HUES48 (cell line): ENCODE results near the gene ADCY6.

Source experiments
- H3K27ac ChIP-seq: one replicate; pipeline ENCODE4 v1.7.0; 2013; ENCODE audit warnings: low read depth, low read length, inconsistent platforms
- H3K27me3 ChIP-seq: 2 replicates; pipeline ENCODE4 v1.6.1; 2013; ENCODE audit warnings: mild to moderate bottlenecking, low read length; ENCODE audit not compliant: control insufficient read depth, insufficient read depth
- H3K36me3 ChIP-seq: 2 replicates; pipeline ENCODE4 v1.6.1; 2013; ENCODE audit warnings: low read length; ENCODE audit not compliant: control insufficient read depth, insufficient read depth
- H3K4me1 ChIP-seq: 2 replicates; pipeline ENCODE4 v1.6.1; 2013; ENCODE audit warnings: mild to moderate bottlenecking, low read length; ENCODE audit not compliant: control insufficient read depth, insufficient read depth
- H3K4me3 ChIP-seq: 2 replicates; pipeline ENCODE4 v1.5.1; 2013; ENCODE audit warnings: mild to moderate bottlenecking, low read depth, low read length
- H3K9ac ChIP-seq: 2 replicates; pipeline ENCODE4 v1.6.1; 2013; ENCODE audit warnings: mild to moderate bottlenecking, low read depth, low read length, moderate library complexity
- H3K9me3 ChIP-seq: 2 replicates; pipeline ENCODE4 v1.6.1; 2013; ENCODE audit warnings: low read length; ENCODE audit not compliant: control insufficient read depth, insufficient read depth

ADCY6 gene

DNA sequence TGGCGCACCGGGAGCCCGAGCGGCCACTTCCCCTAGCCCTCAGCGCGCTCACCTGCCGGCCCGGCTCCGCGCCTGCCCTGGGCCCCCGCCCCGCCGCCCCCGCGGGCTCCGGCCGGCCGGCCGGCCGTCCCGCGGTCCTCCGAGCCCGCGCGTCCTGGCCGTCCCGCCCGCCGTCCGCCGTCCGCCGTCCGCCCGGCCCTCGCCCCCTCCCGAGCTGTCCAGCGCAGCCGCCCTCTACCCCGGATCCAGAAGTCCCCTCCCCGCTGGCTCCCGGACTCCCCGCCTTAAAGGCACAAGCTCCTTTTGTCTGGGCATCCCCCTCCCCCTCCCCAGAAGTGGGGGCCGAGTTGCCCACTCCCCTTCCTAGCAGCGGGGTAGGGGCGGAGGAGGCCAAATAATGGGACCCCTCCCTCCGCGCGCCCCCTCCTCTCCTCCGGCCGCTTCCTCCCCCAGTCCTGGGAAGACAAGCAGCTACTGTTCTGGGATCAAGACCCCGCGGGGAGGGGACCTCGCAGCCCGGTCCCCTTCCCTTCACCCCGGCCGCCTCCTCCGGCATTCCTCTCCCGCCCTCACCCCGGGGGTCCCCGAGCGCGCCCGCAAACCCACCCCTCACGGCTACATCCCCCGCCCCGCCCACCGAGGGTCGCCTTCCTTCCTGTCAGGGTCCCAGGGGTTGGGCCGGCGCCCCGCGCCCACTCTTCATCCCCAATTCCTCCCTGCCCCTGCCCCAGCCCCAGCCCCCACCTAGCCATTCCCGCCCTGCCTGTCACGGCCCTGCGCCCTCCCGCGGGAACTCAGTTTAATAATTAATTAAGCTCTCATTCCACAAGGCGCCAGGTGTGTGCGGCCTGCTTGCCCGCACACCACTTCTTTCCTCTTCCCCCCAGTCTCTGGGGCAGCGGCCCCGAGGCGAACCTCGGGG, at the start of gene ADCY6:
TSS of gene ADCY6 (minus strand) at position 236 of the 922 bp plus-strand sequence. CDS start 5,655 bp downstream, outside the sequence.
- Histone ChIP-seq H3K4me3 (peak within 1 kb of the TSS; percentile 86), H3K9ac (0 out of 2 replicates have a peak within 1 kb of the TSS, but pooled peaks have one; percentile 31), H3K27ac (peak within 1 kb of the TSS; percentile 76)

DNA sequence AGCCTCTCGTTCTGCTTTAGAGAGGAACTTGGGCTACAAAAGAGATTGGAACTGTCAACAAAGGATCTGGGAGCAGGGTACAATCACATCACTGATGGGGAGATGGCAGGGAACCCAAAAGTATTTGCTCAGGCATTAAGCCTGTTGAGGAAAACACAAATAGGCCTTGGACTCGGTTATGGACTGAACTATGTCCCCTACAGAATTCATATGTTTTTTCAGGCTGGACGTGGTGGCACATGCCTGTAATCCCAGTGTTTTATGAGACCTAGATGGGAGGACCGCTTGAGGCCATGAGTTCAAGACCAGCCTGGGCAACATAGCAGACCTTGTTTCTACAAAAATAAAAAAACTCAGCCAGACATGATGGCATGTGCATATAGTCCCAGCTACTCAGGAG, 49.2 kb upstream of the ADCY6 start:
- Histone ChIP-seq H3K27me3 (no peaks in the 10 kb centered on the region), H3K4me1 (no peaks in the 10 kb centered on the region), H3K36me3 (peaks cover 76% of the 10 kb centered on the region), H3K9ac (no peak overlapping the region), H3K27ac (no peak overlapping the region), H3K4me3 (no peak overlapping the region), H3K9me3 (no peaks in the 10 kb centered on the region)

More for the DNA sequence above, at the start of gene ADCY6:
- H3K36me3 ChIP-seq, result no peaks in the 10 kb centered on the region
- H3K27me3 ChIP-seq, result no peaks in the 10 kb centered on the region
- H3K4me1 ChIP-seq, result peaks cover 14% of the 10 kb centered on the region
- no peaks in the 10 kb centered on the region for H3K9me3 ChIP-seq

DNA sequence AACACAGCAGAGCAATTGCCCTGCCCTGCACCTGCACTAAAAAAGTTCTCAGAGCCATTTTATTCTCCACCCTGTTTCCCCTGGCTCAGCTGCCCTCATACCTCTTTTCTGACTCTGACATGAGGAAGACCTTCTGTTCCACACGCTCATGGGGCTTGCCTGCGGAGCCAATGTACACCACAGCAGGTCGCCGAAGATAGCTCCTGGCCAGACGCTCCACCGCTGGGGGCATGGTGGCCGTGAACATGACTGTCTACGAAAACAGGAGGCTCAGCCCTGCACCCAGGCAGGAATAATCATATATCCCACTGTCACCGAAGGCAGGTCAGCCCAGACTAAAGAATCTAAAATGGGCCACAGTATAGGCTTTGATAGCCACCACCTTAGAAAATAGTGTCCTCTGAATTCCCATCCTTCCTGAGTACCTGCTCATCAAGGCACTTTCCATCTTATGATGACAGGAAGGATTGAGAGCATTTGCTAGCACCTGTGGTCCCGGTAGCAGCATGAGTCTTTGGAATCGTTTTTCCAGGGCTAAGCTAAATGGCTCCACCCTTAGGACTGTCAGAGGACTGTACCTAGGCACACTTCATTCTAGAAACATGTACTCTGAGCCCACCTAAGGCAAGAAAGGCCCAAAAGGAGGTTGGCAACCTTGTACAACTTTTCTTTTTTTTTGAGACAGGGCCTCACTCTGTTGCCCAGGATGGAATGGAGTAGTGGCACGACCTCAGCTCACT, 43.6 kb upstream of the ADCY6 start:
- H3K27me3 ChIP-seq, result no peaks in the 10 kb centered on the region
- no peak overlapping the region for H3K4me3 ChIP-seq
- H3K27ac ChIP-seq, result no peak overlapping the region
- no peak overlapping the region for H3K9ac ChIP-seq
- H3K4me1 ChIP-seq, result no peaks in the 10 kb centered on the region
- no peaks in the 10 kb centered on the region for H3K9me3 ChIP-seq
- peaks cover 98% of the 10 kb centered on the region for H3K36me3 ChIP-seq

DNA sequence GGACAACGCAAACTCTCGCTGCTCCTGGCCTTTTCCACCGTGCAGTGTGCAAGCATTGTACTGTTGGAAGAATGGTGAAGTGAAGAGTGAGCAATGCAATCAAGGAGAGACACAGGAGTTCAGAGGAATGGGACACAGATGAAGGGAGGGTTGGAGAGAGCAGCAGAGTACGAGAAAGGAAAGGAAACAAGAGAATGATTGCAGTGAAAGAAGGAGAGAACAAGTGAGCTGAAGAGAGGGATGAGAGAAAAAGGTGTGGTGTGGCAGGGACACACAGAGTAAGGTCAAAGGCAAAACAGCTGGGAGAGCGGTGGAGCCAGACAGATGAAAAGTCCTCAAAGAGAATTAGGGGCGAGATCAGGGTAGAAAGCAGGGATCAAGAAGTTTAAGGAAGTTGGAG, 42.4 kb upstream of the ADCY6 start:
- H3K36me3 ChIP-seq, result peaks cover 92% of the 10 kb centered on the region

DNA sequence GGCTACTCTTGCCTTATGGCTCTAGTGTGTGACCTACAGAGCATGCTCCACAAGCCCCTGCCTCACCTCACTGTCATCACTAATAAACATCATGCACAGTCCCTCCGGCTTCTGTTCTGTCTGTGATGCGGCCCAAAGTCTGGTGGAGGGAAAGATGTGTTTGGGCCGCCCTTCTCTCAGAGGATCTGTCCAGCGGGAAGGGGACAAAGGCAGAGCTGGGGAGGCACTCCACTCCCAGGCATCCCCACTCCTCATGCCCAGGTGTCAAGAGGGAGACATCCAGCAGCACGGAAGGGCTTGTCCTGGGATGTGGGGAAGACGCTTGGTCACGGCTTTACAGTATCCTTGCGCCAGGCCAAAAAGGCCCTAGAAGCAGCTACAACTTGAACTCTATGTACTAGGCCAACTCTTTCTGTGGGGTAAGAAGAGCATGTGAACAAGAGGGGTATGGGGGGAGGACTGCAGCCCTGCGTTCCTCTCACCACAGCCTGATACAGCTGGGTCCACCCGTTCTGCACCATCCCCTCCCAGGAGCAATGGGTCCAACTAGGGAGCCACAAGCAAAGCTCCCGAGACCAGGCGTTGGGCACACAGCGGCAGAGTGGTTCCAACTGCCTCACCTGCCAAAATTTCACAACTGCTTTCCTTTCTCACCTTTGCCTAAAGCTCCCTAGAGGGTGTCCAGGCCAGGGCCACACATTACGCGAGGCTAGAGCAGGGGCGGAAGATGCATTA, 40.1 kb upstream of the ADCY6 start:
- no peaks in the 10 kb centered on the region for H3K9me3 ChIP-seq
- H3K27me3 ChIP-seq, result no peaks in the 10 kb centered on the region
- H3K4me3 ChIP-seq, result no peak overlapping the region
- H3K9ac ChIP-seq, result no peak overlapping the region
- peaks cover 70% of the 10 kb centered on the region for H3K36me3 ChIP-seq
- H3K27ac ChIP-seq, result no peak overlapping the region
- H3K4me1 ChIP-seq, result no peaks in the 10 kb centered on the region

More for the DNA sequence above, 42.4 kb upstream of the ADCY6 start:
- Histone ChIP-seq H3K4me3 (no peak overlapping the region), H3K9ac (no peak overlapping the region), H3K27ac (no peak overlapping the region), H3K4me1 (no peaks in the 10 kb centered on the region), H3K27me3 (no peaks in the 10 kb centered on the region), H3K9me3 (no peaks in the 10 kb centered on the region)

DNA sequence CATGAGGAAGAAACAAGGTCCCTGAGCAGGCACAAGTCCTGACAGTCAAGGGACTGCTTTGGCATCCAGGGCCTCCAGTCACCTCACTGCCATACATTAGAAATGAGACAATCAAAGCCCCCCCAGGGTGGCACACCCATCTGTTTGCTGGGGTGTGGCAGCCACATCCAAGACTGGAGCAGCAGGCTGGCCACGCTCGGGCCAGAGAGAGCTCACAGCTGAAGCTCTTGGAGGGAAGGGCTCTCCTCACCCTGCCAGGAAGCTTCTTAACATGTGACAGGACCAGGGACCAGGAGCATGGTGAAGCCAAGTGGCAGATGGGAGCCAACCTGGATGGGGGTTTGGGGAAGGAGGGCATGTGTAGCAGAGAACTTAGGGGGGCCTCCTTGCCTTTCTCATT, 39.4 kb upstream of the ADCY6 start:
- H3K9me3 ChIP-seq, result no peaks in the 10 kb centered on the region
- H3K36me3 ChIP-seq, result peaks cover 63% of the 10 kb centered on the region
- H3K4me3 ChIP-seq, result no peak overlapping the region
- no peaks in the 10 kb centered on the region for H3K27me3 ChIP-seq
- H3K27ac ChIP-seq, result no peak overlapping the region
- H3K4me1 ChIP-seq, result no peaks in the 10 kb centered on the region
- no peak overlapping the region for H3K9ac ChIP-seq

DNA sequence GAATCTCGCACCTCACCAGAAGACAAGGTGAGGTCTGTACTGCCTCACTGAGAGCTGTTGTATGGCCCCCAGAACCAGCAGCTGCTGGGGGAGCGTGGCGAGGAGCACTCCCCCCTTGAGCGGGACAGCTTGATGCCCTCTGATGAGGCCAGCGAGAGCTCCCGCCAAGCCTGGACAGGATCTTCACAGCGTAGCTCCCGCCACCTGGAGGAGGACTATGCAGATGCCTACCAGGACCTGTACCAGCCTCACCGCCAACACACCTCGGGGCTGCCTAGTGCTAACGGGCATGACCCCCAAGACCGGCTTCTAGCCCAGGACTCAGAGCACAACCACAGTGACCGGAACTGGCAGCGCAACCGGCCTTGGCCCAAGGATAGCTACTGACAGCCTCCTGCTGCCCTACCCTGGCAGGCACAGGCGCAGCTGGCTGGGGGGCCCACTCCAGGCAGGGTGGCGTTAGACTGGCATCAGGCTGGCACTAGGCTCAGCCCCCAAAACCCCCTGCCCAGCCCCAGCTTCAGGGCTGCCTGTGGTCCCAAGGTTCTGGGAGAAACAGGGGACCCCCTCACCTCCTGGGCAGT, 38.7 kb upstream of the ADCY6 start:
- no peaks in the 10 kb centered on the region for H3K4me1 ChIP-seq
- no peaks in the 10 kb centered on the region for H3K27me3 ChIP-seq
- H3K27ac ChIP-seq, result no peak overlapping the region
- no peaks in the 10 kb centered on the region for H3K9me3 ChIP-seq
- no peak overlapping the region for H3K4me3 ChIP-seq
- H3K9ac ChIP-seq, result no peak overlapping the region
- H3K36me3 ChIP-seq, result peaks cover 56% of the 10 kb centered on the region

DNA sequence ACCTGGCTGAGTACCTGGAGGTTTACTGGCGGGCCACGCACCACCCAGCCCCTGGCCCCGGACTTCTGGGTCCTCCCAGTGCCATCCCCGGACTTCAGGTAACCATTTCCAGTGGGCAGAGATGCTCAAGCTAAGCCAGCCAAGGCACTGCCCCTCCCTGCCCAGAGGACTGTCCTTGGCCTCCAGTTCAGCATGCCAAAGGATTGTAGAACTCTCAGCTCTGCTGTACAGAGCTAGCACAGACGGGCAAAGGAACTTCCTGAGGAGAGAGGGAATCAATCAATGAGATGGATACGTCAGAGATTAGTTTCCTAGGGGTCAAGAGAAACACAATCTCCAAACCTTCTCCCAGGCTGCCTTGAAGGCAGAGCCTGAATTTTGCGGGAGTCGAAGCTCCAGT, 38.1 kb upstream of the ADCY6 start:
- H3K36me3 ChIP-seq, result peaks cover 50% of the 10 kb centered on the region
- no peaks in the 10 kb centered on the region for H3K4me1 ChIP-seq
- H3K9me3 ChIP-seq, result no peaks in the 10 kb centered on the region
- no peak overlapping the region for H3K4me3 ChIP-seq
- no peaks in the 10 kb centered on the region for H3K27me3 ChIP-seq
- no peak overlapping the region for H3K27ac ChIP-seq
- H3K9ac ChIP-seq, result no peak overlapping the region

DNA sequence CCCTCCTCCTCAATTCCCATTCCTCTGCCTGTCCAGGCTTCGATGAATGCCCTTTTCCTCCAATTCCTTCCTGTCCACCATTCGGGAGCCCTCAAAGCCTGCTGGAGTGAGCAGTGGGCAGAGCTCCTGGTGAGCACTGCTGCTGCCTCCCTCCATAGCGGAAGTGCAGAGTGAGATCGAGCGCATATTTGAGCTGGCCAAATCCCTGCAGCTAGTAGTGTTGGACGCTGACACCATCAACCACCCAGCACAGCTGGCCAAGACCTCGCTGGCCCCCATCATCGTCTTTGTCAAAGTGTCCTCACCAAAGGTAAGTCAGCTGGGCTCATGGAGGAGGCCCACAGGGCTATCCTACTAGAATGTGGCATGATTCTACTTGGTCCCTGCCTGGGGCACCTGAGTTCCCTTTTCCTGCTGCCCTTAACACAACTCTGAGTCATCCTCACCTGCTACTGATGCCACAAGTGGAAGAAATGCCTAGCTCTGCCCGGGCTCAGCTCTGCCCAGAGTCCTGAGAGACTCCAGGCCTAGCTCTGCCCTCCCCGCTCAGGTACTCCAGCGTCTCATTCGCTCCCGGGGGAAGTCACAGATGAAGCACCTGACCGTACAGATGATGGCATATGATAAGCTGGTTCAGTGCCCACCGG, 37.4 kb upstream of the ADCY6 start:
- no peak overlapping the region for H3K9ac ChIP-seq
- no peak overlapping the region for H3K27ac ChIP-seq
- no peaks in the 10 kb centered on the region for H3K9me3 ChIP-seq
- H3K27me3 ChIP-seq, result no peaks in the 10 kb centered on the region
- no peak overlapping the region for H3K4me3 ChIP-seq
- peaks cover 43% of the 10 kb centered on the region for H3K36me3 ChIP-seq
- H3K4me1 ChIP-seq, result no peaks in the 10 kb centered on the region

DNA sequence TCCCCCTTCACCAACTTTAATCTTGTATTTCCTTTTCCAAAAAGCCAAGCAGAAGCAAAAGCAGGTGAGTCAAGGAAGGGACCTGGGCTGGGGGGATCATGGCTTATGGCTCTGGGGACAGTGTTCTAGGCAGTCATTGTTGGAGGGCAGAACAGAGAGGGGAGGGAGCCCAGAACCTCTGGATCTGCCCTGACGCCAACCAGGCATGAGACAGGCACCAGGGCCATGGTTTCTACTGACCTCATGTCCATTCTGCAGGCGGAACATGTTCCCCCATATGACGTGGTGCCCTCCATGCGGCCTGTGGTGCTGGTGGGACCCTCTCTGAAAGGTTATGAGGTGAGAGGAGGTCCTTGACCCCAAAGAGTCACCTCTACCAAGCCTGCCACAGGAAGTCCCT, 36.0 kb upstream of the ADCY6 start:
- Histone ChIP-seq H3K9ac (no peak overlapping the region), H3K36me3 (peaks cover 29% of the 10 kb centered on the region), H3K9me3 (no peaks in the 10 kb centered on the region), H3K4me3 (no peak overlapping the region), H3K4me1 (no peaks in the 10 kb centered on the region), H3K27ac (no peak overlapping the region), H3K27me3 (peaks cover 3% of the 10 kb centered on the region; the same call in 1 of the 2 replicates)
